ENCODE data around the gene CISH. TPM values are rescaled to one million over a fixed set of nuclear protein-coding genes. Genes with fewer than 3 reads are reported as not detected.

CISH gene, protein sequence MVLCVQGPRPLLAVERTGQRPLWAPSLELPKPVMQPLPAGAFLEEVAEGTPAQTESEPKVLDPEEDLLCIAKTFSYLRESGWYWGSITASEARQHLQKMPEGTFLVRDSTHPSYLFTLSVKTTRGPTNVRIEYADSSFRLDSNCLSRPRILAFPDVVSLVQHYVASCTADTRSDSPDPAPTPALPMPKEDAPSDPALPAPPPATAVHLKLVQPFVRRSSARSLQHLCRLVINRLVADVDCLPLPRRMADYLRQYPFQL
- total RNA-seq (2022; extraction: Qiagen RNA extraction): 0.53 to 0.76 TPM (median 0.61 TPM) in 5 replicates

DNA sequence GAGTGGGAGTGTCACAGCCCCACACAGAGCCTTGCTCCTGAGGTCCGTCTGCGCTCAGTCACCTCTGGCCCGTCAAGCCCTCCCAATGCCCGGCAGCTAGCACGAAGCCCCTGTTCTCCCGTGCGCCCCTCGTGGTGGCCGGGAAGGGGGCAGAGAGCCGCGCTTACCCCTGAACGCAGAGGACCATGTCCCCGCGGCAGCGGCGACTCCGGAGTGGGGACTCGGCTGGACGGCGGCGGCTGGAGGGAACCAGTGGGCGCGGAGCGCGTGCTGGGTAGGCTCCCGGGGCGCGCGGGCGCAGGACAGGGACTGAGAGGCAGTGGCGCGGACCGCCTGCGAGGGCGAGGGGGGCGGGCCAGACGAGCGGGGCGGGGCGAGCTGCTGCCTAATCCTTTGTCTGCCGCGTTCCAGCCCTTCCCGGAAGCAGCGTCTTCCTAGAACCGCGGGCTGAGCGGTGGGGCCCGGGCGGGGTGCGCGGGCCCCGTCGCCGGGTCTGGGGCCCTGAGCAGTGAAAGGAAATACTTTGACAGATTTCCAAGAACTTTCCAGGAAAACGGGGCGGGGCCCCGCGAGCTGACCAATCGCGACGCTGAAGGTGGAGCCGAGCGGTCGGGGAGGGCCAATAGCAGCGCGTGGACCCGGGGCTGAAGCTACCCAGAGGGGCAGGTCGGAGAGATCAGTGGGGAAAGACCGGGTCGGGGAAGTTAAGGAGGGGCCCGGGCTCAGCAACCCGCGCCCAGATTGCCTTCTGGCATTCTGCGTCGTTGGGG lies at the start of gene CISH:
TSS of gene CISH (minus strand) at position 311 of the 770 bp plus-strand sequence. CDS start at position 187, 124 bp downstream.

DNA sequence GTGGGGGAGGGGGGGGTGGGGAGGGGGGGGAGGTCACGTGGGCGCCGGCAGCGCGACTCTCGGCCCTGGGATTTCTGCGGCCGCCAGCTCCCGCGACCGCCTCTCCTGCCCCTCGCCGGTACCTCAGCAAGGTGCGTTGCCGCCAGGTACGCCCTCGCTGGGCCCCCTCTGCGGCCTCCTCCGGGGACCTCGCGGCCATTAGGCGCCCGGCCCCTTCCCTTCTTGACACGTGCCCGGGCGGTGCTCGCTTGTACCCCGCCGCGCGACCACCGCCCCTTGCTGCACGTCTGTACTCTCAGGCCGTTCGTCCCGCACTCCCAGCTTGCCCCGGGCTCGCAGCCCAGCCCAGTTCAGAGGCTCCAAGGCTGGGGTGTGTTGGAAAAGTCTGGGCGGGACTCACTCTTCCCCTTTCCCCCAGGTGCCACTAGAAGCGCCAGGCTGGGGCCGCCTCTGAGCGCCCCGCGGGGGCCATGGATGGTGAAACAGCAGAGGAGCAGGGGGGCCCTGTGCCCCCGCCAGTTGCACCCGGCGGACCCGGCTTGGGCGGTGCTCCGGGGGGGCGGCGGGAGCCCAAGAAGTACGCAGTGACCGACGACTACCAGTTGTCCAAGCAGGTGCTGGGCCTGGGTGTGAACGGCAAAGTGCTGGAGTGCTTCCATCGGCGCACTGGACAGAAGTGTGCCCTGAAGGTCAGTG lies 5.7 kb upstream of the CISH start, which contains the start of gene MAPKAPK3:
TSS of gene MAPKAPK3 (plus strand) at position 56 of the 696 bp plus-strand sequence. CDS start at position 471, 415 bp downstream.

DNA sequence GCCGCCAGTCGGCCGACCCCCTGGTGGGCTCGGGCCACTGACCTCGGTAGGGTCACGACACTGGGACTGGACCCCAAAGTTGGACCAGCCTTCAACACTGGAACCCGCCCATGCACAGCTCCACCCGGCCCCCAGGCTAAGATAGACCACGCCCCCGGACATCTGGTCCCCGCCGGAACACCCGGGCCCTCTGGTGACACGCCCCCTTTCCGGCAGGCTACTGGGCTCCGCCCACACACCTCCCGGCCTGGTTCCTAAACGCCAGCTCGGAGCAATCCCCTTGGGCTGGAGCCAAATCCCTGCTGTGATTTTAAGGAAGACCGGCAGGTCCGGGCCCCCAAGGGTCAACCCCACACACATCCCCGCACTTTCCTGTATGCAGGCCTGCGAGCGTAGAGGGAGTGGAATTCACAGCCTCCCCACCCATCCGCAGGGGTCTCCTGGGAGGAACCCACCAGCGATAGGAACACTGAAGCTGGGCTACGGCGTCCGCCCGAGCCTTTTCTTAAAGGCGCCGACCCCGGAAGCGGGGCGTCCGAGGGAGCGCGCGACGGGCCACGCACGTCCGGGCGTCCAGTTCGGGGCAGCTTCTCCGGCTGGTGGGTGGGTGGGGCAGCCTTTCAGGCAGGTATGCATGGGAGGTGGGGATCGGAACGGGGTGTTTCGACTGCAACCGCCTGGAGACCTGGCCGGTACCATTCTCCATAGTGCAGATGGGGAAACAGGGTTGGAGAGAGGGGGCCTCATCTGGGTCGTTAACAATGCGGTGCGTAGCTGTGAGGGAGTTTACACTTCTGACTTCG lies 42.4 kb downstream of the CISH start, which contains the start of gene HEMK1:
TSS of gene HEMK1 (plus strand) at position 576 of the 803 bp plus-strand sequence. CDS start 1,583 bp downstream, outside the sequence.

DNA sequence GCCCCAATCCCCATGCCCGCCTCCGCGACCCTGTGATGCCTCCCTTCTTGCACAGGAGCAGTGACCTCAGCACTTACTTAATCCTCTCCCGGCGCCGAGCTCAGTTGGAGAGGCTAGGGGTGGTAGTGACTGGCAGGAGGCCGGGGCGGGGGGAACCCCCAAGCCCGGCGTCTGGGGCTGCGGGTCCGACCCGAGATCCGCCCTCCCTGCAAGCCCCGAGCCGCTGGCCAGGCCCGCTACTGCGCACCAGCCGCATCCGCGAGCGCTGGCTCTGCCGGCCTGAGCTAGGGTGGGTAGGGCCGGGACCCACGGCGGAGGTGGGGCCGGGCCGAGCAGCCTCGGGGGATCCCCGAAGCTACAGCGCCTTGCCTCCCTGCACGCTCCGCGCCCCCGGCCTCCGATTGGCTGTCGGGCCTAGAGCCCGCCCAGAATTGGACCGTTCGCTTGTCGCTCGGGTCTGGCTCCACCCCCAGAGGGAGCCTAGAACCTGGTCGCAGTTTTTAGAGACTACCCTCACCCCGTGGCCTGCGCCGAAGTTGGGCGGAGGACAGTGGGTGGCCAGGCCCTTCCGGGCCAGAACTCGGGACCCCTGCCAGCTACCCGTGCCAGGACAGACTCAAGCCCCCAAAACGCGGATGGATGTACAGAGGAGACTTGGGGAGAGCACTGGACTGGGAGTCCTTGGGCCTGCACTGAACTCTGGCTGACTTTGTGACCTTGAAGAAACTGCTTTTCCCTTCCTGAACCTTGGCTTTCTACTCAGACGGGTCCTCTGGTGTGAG lies 44.0 kb downstream of the CISH start, which contains the start of gene C3orf18:
TSS of gene C3orf18 (minus strand) at position 362 of the 782 bp plus-strand sequence. CDS start 2,048 bp downstream, outside the sequence.

Other genes with a start within 250 kb of the CISH start
- 0.48 to 0.77 TPM (median 0.67 TPM) in 5 replicates for gene CACNA2D2, start 108.1 kb downstream of the CISH start, total RNA-seq (2022; extraction: Qiagen RNA extraction)
- gene C3orf18, start 44.0 kb downstream of the CISH start, total RNA-seq (2022; extraction: Qiagen RNA extraction): 1.9 to 2.9 TPM (median 2.7 TPM) in 5 replicates
- 4.7 to 6.9 TPM (median 6.5 TPM) in 5 replicates for gene HEMK1, start 42.3 kb downstream of the CISH start, total RNA-seq (2022; extraction: Qiagen RNA extraction)
- 24.9 to 31.4 TPM (median 28.6 TPM) in 5 replicates for gene MAPKAPK3, start 5.4 kb upstream of the CISH start, total RNA-seq (2022; extraction: Qiagen RNA extraction)
- 0.28 to 0.43 TPM (median 0.35 TPM) in 5 replicates for gene DOCK3, start 63.2 kb upstream of the CISH start, total RNA-seq (2022; extraction: Qiagen RNA extraction)